H1 (cell line): ENCODE measurements around the gene KRT37. TPM values are rescaled to one million over a fixed set of nuclear protein-coding genes. Genes with fewer than 3 reads are reported as not detected.

Experiments
- GTF2F1 ChIP-seq: IDR thresholded peaks from 2 replicates; pipeline ENCODE4 v1.6.1; 2012; ENCODE audit warnings: low read depth, low read length, improper control_type of control experiment, borderline replicate concordance
- HDAC6 ChIP-seq: IDR thresholded peaks from one replicate; pipeline ENCODE4 v1.7.1; 2012; ENCODE audit warnings: low read depth, mild to moderate bottlenecking, inconsistent platforms, low read length, moderate library complexity
- RAD21 ChIP-seq, 2 experiments: IDR thresholded peaks in 1 of 2; conservative IDR thresholded peaks in 1 of 2; 2 replicates each; pipeline ENCODE4 v1.6.1; 2011; ENCODE audit warnings: low read depth in 2 of 2, low read length in 2 of 2, improper control_type of control experiment in 1 of 2, inconsistent platforms in 1 of 2, mild to moderate bottlenecking in 1 of 2, moderate library complexity in 1 of 2
- TAF7 ChIP-seq: optimal IDR thresholded peaks from 2 replicates; pipeline ENCODE3; 2011; ENCODE audit warnings: low read depth, mild to moderate bottlenecking, inconsistent platforms, low read length, moderate library complexity, borderline replicate concordance
- polyA plus RNA-seq, 7 experiments: library from polyadenylated mRNA; depleted of rRNA in 3 of 7; stranded (reverse) in 5 of 7; unstranded in 2 of 7; fragments of >200 nt in 5 of 7; fragments of 200-250 nt in 2 of 7; gene quantifications; 1 replicate in 5 of 7; 2 replicates in 1 of 7; 4 replicates in 1 of 7; pipeline versions ENCODE4 v1.2.1 to v1.2.3, GENCODE V29; 2011 to 2013; ENCODE audit warnings: missing spikeins in 2 of 7, mixed read lengths in 2 of 7
- total RNA-seq: library from RNA; stranded (reverse); fragmentation: NEBNext Ultra II Directional; extraction: Animal tissue kit (Norgen Biotek cat#: 25700); gene quantifications from 2 replicates; pipeline ENCODE4 v1.2.1, GENCODE V29; 2021
- TF ChIP-seq, protein P1 (sequence below): IDR thresholded peaks from 2 replicates; pipeline ENCODE4 v1.6.1; 2012; ENCODE audit warnings: inconsistent platforms

KRT37 gene
- total and polyA plus RNA-seq, 2 of the 8 experiments (the other 6 are each of a cell fraction or from before 2014, with no cell fraction given), result not detected

DNA sequence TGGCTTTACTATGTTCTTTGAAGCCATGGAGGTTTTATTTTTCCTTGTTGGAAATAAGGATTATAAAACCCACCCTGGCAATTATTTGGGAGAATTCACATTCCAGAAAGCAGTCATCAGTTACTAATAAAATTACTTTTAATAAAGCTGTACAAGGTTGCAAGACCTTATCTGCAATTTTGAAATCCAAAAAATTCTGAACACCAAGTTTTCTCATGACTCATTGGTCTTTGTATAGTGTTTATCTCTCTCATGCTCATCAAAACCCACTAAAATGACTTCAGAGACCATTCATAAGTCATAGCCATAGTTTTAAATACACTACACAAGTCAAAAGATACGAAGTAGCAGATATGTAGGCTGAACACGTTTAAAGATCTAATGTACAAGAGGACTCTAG, 22.4 kb upstream of the KRT37 start (continued):
- no peak for TF ChIP-seq TAF7
- TF ChIP-seq HDAC6, result no peak
- TF ChIP-seq, protein P1, sequence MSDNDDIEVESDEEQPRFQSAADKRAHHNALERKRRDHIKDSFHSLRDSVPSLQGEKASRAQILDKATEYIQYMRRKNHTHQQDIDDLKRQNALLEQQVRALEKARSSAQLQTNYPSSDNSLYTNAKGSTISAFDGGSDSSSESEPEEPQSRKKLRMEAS, result no peak
- no peak for TF ChIP-seq RAD21 (IDR thresholded peaks at IDR 0.05 in 1 of 2, conservative IDR thresholded peaks at IDR 0.05 in 1 of 2; ENCODE audit: low read depth in 2 of 2, low read length in 2 of 2)
- TF ChIP-seq GTF2F1, result no peak
